Heart right ventricle (tissue), 16 donors: Measurements from ENCODE around the gene JSRP1. TPM values are rescaled to one million over a fixed set of nuclear protein-coding genes. Genes with fewer than 3 reads are reported as not detected.
A peak's percentile ranks its signal among the peaks of the same experiment; 100 is the strongest.
"Not testable (repeated sequence)": the region's sequence is repeated elsewhere in the genome, so short reads cannot be mapped to it uniquely, and the experiment has no call there.

ENCODE experiments used
- ATAC-seq, 8 donors: fragments of 200-7000 bp; cut with Tn5 transposase; one replicate each; pipeline ENCODE4 v1.9.1; 2020; ENCODE audit warnings: mild to moderate bottlenecking in 8 of 8, moderate library complexity in 8 of 8, moderate number of reproducible peaks in 1 of 8
- DNase-seq, 2 donors: peaks; one replicate each; pipeline ENCODE4 v3.0.0-alpha.2; 2020
- H3K27ac ChIP-seq, 10 donors: fragments of 200-600 bp; sonication (generic) in 2 of 10; one replicate each; pipeline versions ENCODE4 v1.5.0 to v1.8.0; 2020 to 2022; ENCODE audit warnings: mild to moderate bottlenecking in 3 of 10
- H3K27me3 ChIP-seq, 7 donors: fragments of 200-600 bp; one replicate each; pipeline ENCODE4 v1.8.0; 2021 to 2022; ENCODE audit warnings: mild to moderate bottlenecking in 2 of 7
- H3K36me3 ChIP-seq, 9 donors: fragments of 200-600 bp; sonication (generic) in 1 of 9; one replicate each; pipeline versions ENCODE4 v1.5.0 to v1.8.0; 2020 to 2022; ENCODE audit warnings: mild to moderate bottlenecking in 2 of 9
- H3K4me1 ChIP-seq, 9 donors: fragments of 200-600 bp; sonication (generic) in 1 of 9; one replicate each; pipeline versions ENCODE4 v1.5.0 to v1.8.0; 2020 to 2022; ENCODE audit warnings: mild to moderate bottlenecking in 4 of 9
- H3K4me3 ChIP-seq, 10 donors: fragments of 200-600 bp; sonication (generic) in 2 of 10; one replicate each; pipeline versions ENCODE4 v1.5.0 to v1.8.0; 2020 to 2022; ENCODE audit warnings: mild to moderate bottlenecking in 7 of 10, moderate library complexity in 2 of 10
- H3K9me3 ChIP-seq, 11 donors: fragments of 200-600 bp in 10 of 11; sonication (generic) in 2 of 11; one replicate each; pipeline versions ENCODE4 v1.5.0 to v1.8.0; 2013 to 2022; ENCODE audit warnings: mild to moderate bottlenecking in 2 of 11, control low read depth in 1 of 11, moderate library complexity in 1 of 11
- WGBS, 2 donors: extraction: QIAGEN DNeasy Blood & Tissue Kit; methylation state at CpG; one replicate each; pipeline ENCODE4 v1.1.7; 2013; ENCODE audit warnings: inconsistent platforms in 1 of 2; 5-methylcytosine and 5-hydroxymethylcytosine counted together
- intact Hi-C, 10 donors: fragments of 100-400 bp; cut with DNase I; formaldehyde crosslinking; loops; one replicate each; pipeline versions ENCODE4 v1.11.1 to v1.14.2; 2022
- polyA plus RNA-seq, 2 donors: library from polyadenylated mRNA; stranded (reverse); fragments of 200-250 nt; gene quantifications; one replicate each; pipeline ENCODE4 v1.2.3, GENCODE V29; 2013
- total RNA-seq, 10 donors: library from RNA; stranded (reverse); fragmentation: NEBNext Ultra II Directional in 3 of 10; extraction: Animal tissue kit (Norgen Biotek cat#: 25700) in 3 of 10; gene quantifications; one replicate each; pipeline versions ENCODE4 v1.2.1 to v1.2.4, GENCODE V29; 2021 to 2023
- TF ChIP-seq, protein P1 (sequence below), 9 donors: fragments of 200-600 bp; sonication (generic) in 2 of 9; IDR thresholded peaks; one replicate each; pipeline versions ENCODE4 v1.5.0 to v1.8.0; 2021 to 2022; ENCODE audit warnings: antibody characterized with exemption in 9 of 9, mild to moderate bottlenecking in 5 of 9, moderate library complexity in 1 of 9
- donor health status: Arrhythmogenic right ventricular cardiomyopathy.
- donor health status: ischemic (EF 13 %, LVEDD 7.1; RV severe dilation, severe dysfunction).
- donor health status: healthy with polysubstance abuse.
- donor health status: DM: no; HTN: yes; CAD: no.
- donor health status: DM: no; HTN: no; CAD: no.
- donor health status: ischemic (EF 25% LVEDD 6.9; RV normal size, moderate dysfunction).
- donor health status: ischemic (EF 25% LVEDD 5.7; RV mildly dilated, moderate dysfunction).
- donor health status: healthy.
- donor health status: DM: yes; HTN: yes; CAD: no.
- donor health status: Ischemic cardiomyopathy.
- donor health status: ischemic (EF 35%, LVEDD 5.7; RV mildly dilated, moderate dysfunction).
- donor health status: nonischemic (EF 11% LVEDD 7.7; RV severe dilation, severe dysfunction).
- donor health status: DM: yes; HTN: yes; CAD: no.
- donor health status: PGD.
- donor health status: ischemic (EF 29% LVEDD 5.4; RV normal size, mild dysfunction).
- donor health status: nonischemic (EF 23%, LVEDD 6.1; RV moderate dilation, normal function).

JSRP1 gene
- total and polyA plus RNA-seq, 12 donors = 0.29 to 0.72 (median 0.38) TPM; not detected in 8

DNA sequence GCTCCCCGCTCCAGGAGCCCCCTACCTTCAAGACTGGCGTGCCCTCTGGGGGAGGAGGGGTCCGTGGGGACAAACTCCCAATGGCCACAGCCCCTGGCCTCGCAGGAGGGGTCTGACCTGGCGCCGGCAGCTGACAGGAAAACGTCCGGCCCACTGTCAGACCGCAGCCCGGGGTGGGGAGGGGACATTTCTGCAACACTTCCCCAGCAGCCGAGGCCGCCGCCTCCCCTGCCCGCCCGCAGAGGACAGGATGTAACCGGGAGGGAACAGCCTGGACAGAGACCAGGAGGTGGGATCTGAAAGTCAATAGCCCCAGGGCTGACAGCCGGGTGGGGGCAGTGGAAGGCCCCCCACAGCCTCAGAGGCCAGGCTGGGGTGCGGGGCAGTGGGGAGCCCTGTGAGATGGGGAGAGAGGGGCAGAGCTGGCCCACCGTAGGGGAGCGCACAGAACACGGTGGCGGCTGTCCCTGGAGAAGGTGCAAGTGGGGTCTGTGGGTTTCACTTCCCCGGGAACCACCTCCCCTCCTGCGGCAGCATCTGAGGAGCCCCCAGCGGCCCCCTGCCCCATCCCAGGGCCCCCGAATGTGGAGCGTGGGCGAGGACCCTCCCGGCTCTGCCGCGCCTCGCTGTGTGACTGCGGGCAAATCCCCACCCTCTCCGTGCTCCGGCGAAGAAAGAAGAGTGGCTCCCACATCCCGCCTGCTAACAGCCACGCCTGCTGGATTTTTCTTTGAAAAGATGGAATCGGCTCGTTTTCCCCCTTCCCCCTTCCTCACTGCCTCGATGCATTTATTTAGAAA lies 26.0 kb upstream of the JSRP1 start, which contains the start of gene PEAK3:
Gene PEAK3, minus strand, starts transcription at position 114 of the 800 bp plus-strand sequence. CDS start 1,244 bp downstream, outside the sequence.
- TF ChIP-seq, protein P1, sequence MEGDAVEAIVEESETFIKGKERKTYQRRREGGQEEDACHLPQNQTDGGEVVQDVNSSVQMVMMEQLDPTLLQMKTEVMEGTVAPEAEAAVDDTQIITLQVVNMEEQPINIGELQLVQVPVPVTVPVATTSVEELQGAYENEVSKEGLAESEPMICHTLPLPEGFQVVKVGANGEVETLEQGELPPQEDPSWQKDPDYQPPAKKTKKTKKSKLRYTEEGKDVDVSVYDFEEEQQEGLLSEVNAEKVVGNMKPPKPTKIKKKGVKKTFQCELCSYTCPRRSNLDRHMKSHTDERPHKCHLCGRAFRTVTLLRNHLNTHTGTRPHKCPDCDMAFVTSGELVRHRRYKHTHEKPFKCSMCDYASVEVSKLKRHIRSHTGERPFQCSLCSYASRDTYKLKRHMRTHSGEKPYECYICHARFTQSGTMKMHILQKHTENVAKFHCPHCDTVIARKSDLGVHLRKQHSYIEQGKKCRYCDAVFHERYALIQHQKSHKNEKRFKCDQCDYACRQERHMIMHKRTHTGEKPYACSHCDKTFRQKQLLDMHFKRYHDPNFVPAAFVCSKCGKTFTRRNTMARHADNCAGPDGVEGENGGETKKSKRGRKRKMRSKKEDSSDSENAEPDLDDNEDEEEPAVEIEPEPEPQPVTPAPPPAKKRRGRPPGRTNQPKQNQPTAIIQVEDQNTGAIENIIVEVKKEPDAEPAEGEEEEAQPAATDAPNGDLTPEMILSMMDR (IDR thresholded peaks at IDR 0.05) = no peak
- Histone ChIP-seq H3K36me3 (peaks cover 0 to 7% (median 0%) of the 10 kb centered on the region in 9 donors), H3K27ac (peak within 1 kb of the TSS in 8 of 10 donors; percentile 11 to 87 (median 55)), H3K4me1 (peaks cover 2 to 16% (median 13%) of the 10 kb centered on the region in 9 donors), H3K9me3 (no peaks in the 10 kb centered on the region), H3K4me3 (peak within 1 kb of the TSS; percentile 1 to 53 (median 48)), H3K27me3 (peaks cover 0 to 21% (median 0%) of the 10 kb centered on the region in 7 donors)
- ATAC-seq (peak; percentile 78 to 96 (median 92)), DNase-seq (peak; percentile 81)
- intact Hi-C loops = loop anchor here in 2 of 10 donors (10.0 kb wide), 2 partner anchors 103 to 113 kb away; no protein-coding TSS in a partner anchor
- WGBS, 2 donors = 5 to 7% methylated on average over 40 to 41 of the region's 41 CpGs

DNA sequence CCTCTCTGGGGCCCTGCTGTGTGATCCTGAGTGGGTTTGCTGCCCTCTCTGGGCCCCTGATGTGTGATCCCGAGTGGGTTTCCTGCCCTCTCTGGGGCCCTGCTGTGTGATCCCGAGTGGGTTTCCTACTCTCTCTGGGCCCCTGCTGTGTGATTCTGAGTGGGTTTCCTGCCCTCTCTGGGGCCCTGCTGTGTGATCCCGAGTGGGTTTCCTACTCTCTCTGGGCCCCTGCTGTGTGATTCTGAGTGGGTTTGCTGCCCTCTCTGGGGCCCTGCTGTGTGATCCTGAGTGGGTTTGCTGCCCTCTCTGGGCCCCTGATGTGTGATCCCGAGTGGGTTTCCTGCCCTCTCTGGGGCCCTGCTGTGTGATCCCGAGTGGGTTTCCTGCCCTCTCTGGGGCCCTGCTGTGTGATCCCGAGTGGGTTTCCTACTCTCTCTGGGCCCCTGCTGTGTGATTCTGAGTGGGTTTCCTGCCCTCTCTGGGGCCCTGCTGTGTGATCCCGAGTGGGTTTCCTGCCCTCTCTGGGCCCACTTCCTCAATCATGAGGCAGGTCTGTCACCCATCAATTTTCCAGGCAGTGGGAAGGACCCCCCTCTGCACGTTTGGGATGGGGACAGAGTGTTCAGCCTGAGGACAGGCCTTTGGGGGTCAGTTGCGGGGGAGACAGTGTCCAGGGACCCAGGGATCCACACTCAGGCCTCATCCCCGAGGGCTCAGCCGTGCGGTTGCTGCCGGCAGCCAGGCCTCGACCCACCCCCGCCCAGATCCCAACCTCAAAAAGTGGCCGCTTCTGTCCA lies 25.2 kb upstream of the JSRP1 start:
- H3K9me3 ChIP-seq, DNase-seq: not testable (repeated sequence)
- peak overlapping the region; percentile 1 to 53 (median 48) for H3K4me3 ChIP-seq
- peak in 4 of 8 donors; percentile 5 to 49 (median 34) for ATAC-seq
- H3K4me1 ChIP-seq = peaks cover 2 to 18% (median 14%) of the 10 kb centered on the region in 9 donors
- peaks cover 0 to 15% (median 0%) of the 10 kb centered on the region in 9 donors for H3K36me3 ChIP-seq
- peak overlapping the region in 8 of 10 donors; percentile 11 to 87 (median 55) for H3K27ac ChIP-seq
- WGBS, 2 donors = 14 to 16% methylated on average over 12 to 16 of the region's 16 CpGs
- peaks cover 0 to 21% (median 0%) of the 10 kb centered on the region in 7 donors for H3K27me3 ChIP-seq
- intact Hi-C loops = loop anchor here in 2 of 10 donors (10.0 kb wide), 2 partner anchors 103 to 113 kb away; no protein-coding TSS in a partner anchor

DNA sequence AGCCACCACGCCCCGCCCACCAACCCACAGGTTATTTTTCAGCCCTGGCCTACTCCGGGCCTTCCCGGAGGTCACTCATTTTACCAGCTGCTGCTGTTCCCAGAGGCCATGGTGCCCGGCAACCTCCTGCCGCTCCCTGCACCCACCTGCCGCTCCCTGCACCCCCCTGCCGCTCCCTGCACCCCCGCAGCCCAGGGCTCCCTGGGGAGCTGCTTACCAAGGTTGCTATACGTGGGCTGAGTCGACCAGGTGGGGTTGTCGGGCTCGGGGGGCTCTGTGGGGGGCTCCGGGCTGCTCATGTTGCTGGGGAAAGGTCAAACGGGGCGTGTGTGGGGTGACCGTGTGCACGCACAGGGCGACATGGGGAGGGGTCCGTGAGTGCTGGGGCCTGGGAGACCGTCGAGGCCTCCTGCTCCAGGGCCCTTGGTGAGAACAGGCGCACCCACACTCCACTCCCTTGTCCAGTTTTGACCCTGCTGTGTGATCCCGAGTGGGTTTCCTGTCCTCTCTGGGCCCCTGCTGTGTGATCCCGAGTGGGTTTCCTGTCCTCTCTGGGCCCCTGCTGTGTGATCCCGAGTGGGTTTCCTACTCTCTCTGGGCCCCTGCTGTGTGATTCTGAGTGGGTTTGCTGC lies 24.5 kb upstream of the JSRP1 start:
- no peaks in the 10 kb centered on the region for H3K9me3 ChIP-seq
- TF ChIP-seq, protein P1 (IDR thresholded peaks at IDR 0.05) = no peak
- peaks cover 0 to 14% (median 0%) of the 10 kb centered on the region in 7 donors for H3K27me3 ChIP-seq
- H3K4me1 ChIP-seq = peaks cover 2 to 24% (median 20%) of the 10 kb centered on the region in 9 donors
- H3K36me3 ChIP-seq = peaks cover 0 to 21% (median 0%) of the 10 kb centered on the region in 9 donors
- no peak overlapping the region for H3K27ac ChIP-seq
- ATAC-seq (no peak), DNase-seq (no peak)
- no peak overlapping the region for H3K4me3 ChIP-seq
- intact Hi-C loops = loop anchor here in 2 of 10 donors (10.0 kb wide), 2 partner anchors 104 to 114 kb away; no protein-coding TSS in a partner anchor
- 76% methylated on average over 26 of the region's 26 CpGs for WGBS, 2 donors

DNA sequence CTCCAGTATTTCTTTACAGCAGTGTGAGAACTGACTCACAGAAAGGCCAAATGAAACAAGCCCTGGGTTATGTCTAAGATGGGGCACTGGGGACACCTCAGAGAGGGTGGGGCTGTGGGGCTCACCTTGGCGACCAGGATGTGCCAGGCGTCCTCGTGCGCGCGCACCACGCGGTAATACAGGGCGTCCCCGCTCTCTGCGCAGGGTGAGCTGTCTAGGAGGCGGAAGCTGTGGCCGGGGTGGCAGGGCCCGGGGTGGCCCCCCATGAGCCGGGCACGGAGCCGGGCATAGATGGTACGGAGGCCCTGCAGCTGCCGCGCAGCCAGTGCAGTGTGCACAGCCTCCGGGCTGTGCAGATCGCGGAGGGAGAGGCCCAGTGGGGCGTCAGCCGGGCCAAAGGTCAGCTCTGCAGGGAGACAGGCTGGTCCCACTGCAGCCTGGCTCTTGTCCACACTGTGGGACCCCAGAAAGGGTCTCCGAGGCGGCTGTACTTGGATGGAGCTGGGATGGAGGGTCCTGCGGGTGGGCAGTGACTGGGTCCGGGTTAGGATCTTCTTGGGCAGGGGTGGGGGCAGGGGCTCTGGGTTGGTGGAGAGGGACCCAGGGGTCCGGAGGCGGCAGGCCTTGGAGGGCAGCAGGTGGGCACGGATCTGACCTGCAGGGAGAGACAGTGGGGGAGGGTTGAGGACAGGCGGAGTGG lies 22.4 kb upstream of the JSRP1 start:
- ATAC-seq = no peak
- Histone ChIP-seq H3K27me3 (peaks cover 0 to 14% (median 0%) of the 10 kb centered on the region in 7 donors), H3K4me1 (peaks cover 6 to 43% (median 34%) of the 10 kb centered on the region in 9 donors), H3K9me3 (no peaks in the 10 kb centered on the region), H3K27ac (no peak overlapping the region), H3K4me3 (no peak overlapping the region), H3K36me3 (peaks cover 0 to 30% (median 0%) of the 10 kb centered on the region in 9 donors)
- DNase-seq = no peak
- TF ChIP-seq, protein P1 (IDR thresholded peaks at IDR 0.05) = no peak
- intact Hi-C loops = loop anchor here in 6 of 10 donors (5.0 to 10.0 kb wide), 5 partner anchors 39 to 124 kb away; partner anchors contain the start of genes AP3D1 (in 2 of the 6) and DOT1L (in 1 of the 6)
- 90% methylated on average over 33 of the region's 33 CpGs for WGBS, 2 donors
